ENCODE data around the gene MXD4. TPM values are rescaled to one million over a fixed set of nuclear protein-coding genes. Genes with fewer than 3 reads are reported as not detected.
A peak's percentile ranks its signal among the peaks of the same experiment; 100 is the strongest.

Gene MXD4
- polyA plus RNA-seq = 10 to 100 TPM; 14.5 to 27.2 TPM

- H3K36me3 ChIP-seq (ENCODE audit: control insufficient read depth in 2 of 2, insufficient read depth in 2 of 2, low read length in 1 of 2) = peaks cover 0 to 13% of the 10 kb centered on the region in 2 donors
- no peaks in the 10 kb centered on the region for H3K27me3 ChIP-seq (ENCODE audit: control insufficient read depth in 1 of 2, insufficient read depth in 2 of 2, low read length in 2 of 2)
- 0 to 1% methylated on average over 38 to 46 of the region's 46 CpGs for WGBS, 2 donors
- peaks cover 15 to 30% of the 10 kb centered on the region in 2 donors for H3K4me1 ChIP-seq (ENCODE audit: control insufficient read depth in 2 of 2, insufficient read depth in 2 of 2, low read length in 1 of 2)
- peak within 1 kb of the TSS; percentile 93 for H3K27ac ChIP-seq (ENCODE audit: low read depth in 2 of 2, low read length in 1 of 2)
- H3K9me3 ChIP-seq (ENCODE audit: control insufficient read depth in 2 of 2, insufficient read depth in 1 of 2, low read depth in 1 of 2, low read length in 1 of 2) = no peaks in the 10 kb centered on the region
- peak within 1 kb of the TSS; percentile 80 for H3K4me3 ChIP-seq (ENCODE audit: low read depth in 1 of 2, low read length in 2 of 2)
Observed at GRCh38 chr4:2261853-2262144, at the start of gene MXD4. MXD4 (minus strand) TSS chr4:2262109; CDS start chr4:2261980, 129 bp downstream.

GRCh38 chr4:2306773-2307410 lies 45.0 kb upstream of the MXD4 start:
- Histone ChIP-seq H3K4me3 (ENCODE audit: low read depth in 1 of 2, low read length in 2 of 2) (no peak overlapping the region), H3K36me3 (ENCODE audit: control insufficient read depth in 2 of 2, insufficient read depth in 2 of 2, low read length in 1 of 2) (peaks cover 0 to 5% of the 10 kb centered on the region in 2 donors), H3K27me3 (ENCODE audit: control insufficient read depth in 1 of 2, insufficient read depth in 2 of 2, low read length in 2 of 2) (no peaks in the 10 kb centered on the region), H3K9me3 (ENCODE audit: control insufficient read depth in 2 of 2, insufficient read depth in 1 of 2, low read depth in 1 of 2, low read length in 1 of 2) (peaks cover 0 to 4% of the 10 kb centered on the region in 2 donors), H3K27ac (ENCODE audit: low read depth in 2 of 2, low read length in 1 of 2) (no peak overlapping the region), H3K4me1 (ENCODE audit: control insufficient read depth in 2 of 2, insufficient read depth in 2 of 2, low read length in 1 of 2) (peaks cover 0 to under 1% of the 10 kb centered on the region in 2 donors)
- WGBS, 2 donors = 91 to 92% methylated on average over 10 of the region's 10 CpGs

GRCh38 chr4:2305766-2306501 lies 44.0 kb upstream of the MXD4 start:
- Histone ChIP-seq H3K36me3 (ENCODE audit: control insufficient read depth in 2 of 2, insufficient read depth in 2 of 2, low read length in 1 of 2) (peaks cover 0 to 5% of the 10 kb centered on the region in 2 donors), H3K27me3 (ENCODE audit: control insufficient read depth in 1 of 2, insufficient read depth in 2 of 2, low read length in 2 of 2) (no peaks in the 10 kb centered on the region), H3K9me3 (ENCODE audit: control insufficient read depth in 2 of 2, insufficient read depth in 1 of 2, low read depth in 1 of 2, low read length in 1 of 2) (peaks cover 0 to 6% of the 10 kb centered on the region in 2 donors), H3K4me1 (ENCODE audit: control insufficient read depth in 2 of 2, insufficient read depth in 2 of 2, low read length in 1 of 2) (peaks cover 0 to 2% of the 10 kb centered on the region in 2 donors), H3K4me3 (ENCODE audit: low read depth in 1 of 2, low read length in 2 of 2) (no peak overlapping the region), H3K27ac (ENCODE audit: low read depth in 2 of 2, low read length in 1 of 2) (no peak overlapping the region)
- 84 to 86% methylated on average over 11 of the region's 11 CpGs for WGBS, 2 donors

GRCh38 chr4:2304877-2305561 lies 43.1 kb upstream of the MXD4 start:
- Histone ChIP-seq H3K4me1 (ENCODE audit: control insufficient read depth in 2 of 2, insufficient read depth in 2 of 2, low read length in 1 of 2) (peaks cover 0 to 2% of the 10 kb centered on the region in 2 donors), H3K9me3 (ENCODE audit: control insufficient read depth in 2 of 2, insufficient read depth in 1 of 2, low read depth in 1 of 2, low read length in 1 of 2) (peaks cover 0 to 6% of the 10 kb centered on the region in 2 donors), H3K4me3 (ENCODE audit: low read depth in 1 of 2, low read length in 2 of 2) (no peak overlapping the region), H3K27me3 (ENCODE audit: control insufficient read depth in 1 of 2, insufficient read depth in 2 of 2, low read length in 2 of 2) (no peaks in the 10 kb centered on the region), H3K27ac (ENCODE audit: low read depth in 2 of 2, low read length in 1 of 2) (no peak overlapping the region), H3K36me3 (ENCODE audit: control insufficient read depth in 2 of 2, insufficient read depth in 2 of 2, low read length in 1 of 2) (peaks cover 0 to 5% of the 10 kb centered on the region in 2 donors)
- WGBS, 2 donors = 93% methylated on average over 41 of the region's 41 CpGs

- Histone ChIP-seq H3K4me1 (ENCODE audit: control insufficient read depth in 2 of 2, insufficient read depth in 2 of 2, low read length in 1 of 2) (peaks cover 0 to 2% of the 10 kb centered on the region in 2 donors), H3K27me3 (ENCODE audit: control insufficient read depth in 1 of 2, insufficient read depth in 2 of 2, low read length in 2 of 2) (no peaks in the 10 kb centered on the region), H3K36me3 (ENCODE audit: control insufficient read depth in 2 of 2, insufficient read depth in 2 of 2, low read length in 1 of 2) (peaks cover 0 to 5% of the 10 kb centered on the region in 2 donors), H3K4me3 (ENCODE audit: low read depth in 1 of 2, low read length in 2 of 2) (no peak overlapping the region), H3K27ac (ENCODE audit: low read depth in 2 of 2, low read length in 1 of 2) (no peak overlapping the region), H3K9me3 (ENCODE audit: control insufficient read depth in 2 of 2, insufficient read depth in 1 of 2, low read depth in 1 of 2, low read length in 1 of 2) (peaks cover 0 to 6% of the 10 kb centered on the region in 2 donors)
- WGBS, 2 donors = 94 to 95% methylated on average over 32 of the region's 32 CpGs
Observed at GRCh38 chr4:2304321-2304876, 42.5 kb upstream of the MXD4 start.

- Histone ChIP-seq H3K36me3 (ENCODE audit: control insufficient read depth in 2 of 2, insufficient read depth in 2 of 2, low read length in 1 of 2) (peaks cover 0 to 5% of the 10 kb centered on the region in 2 donors), H3K4me3 (ENCODE audit: low read depth in 1 of 2, low read length in 2 of 2) (no peak overlapping the region), H3K27ac (ENCODE audit: low read depth in 2 of 2, low read length in 1 of 2) (no peak overlapping the region), H3K9me3 (ENCODE audit: control insufficient read depth in 2 of 2, insufficient read depth in 1 of 2, low read depth in 1 of 2, low read length in 1 of 2) (peaks cover 0 to 6% of the 10 kb centered on the region in 2 donors), H3K27me3 (ENCODE audit: control insufficient read depth in 1 of 2, insufficient read depth in 2 of 2, low read length in 2 of 2) (no peaks in the 10 kb centered on the region), H3K4me1 (ENCODE audit: control insufficient read depth in 2 of 2, insufficient read depth in 2 of 2, low read length in 1 of 2) (peaks cover 0 to 2% of the 10 kb centered on the region in 2 donors)
- WGBS, 2 donors = 79 to 91% methylated on average over 31 of the region's 31 CpGs
Observed at GRCh38 chr4:2303686-2304320, 41.9 kb upstream of the MXD4 start.

- no peak overlapping the region for H3K4me3 ChIP-seq (ENCODE audit: low read depth in 1 of 2, low read length in 2 of 2)
- H3K27me3 ChIP-seq (ENCODE audit: control insufficient read depth in 1 of 2, insufficient read depth in 2 of 2, low read length in 2 of 2) = no peaks in the 10 kb centered on the region
- peaks cover 0 to 2% of the 10 kb centered on the region in 2 donors for H3K4me1 ChIP-seq (ENCODE audit: control insufficient read depth in 2 of 2, insufficient read depth in 2 of 2, low read length in 1 of 2)
- H3K27ac ChIP-seq (ENCODE audit: low read depth in 2 of 2, low read length in 1 of 2) = no peak overlapping the region
- 95% methylated on average over 13 to 19 of the region's 19 CpGs for WGBS, 2 donors
- H3K9me3 ChIP-seq (ENCODE audit: control insufficient read depth in 2 of 2, insufficient read depth in 1 of 2, low read depth in 1 of 2, low read length in 1 of 2) = peaks cover 0 to 6% of the 10 kb centered on the region in 2 donors
- peaks cover 0 to 5% of the 10 kb centered on the region in 2 donors for H3K36me3 ChIP-seq (ENCODE audit: control insufficient read depth in 2 of 2, insufficient read depth in 2 of 2, low read length in 1 of 2)
Observed at GRCh38 chr4:2303121-2303685, 41.3 kb upstream of the MXD4 start.

GRCh38 chr4:2302387-2303119 lies 40.6 kb upstream of the MXD4 start:
- Histone ChIP-seq H3K27me3 (ENCODE audit: control insufficient read depth in 1 of 2, insufficient read depth in 2 of 2, low read length in 2 of 2) (no peaks in the 10 kb centered on the region), H3K27ac (ENCODE audit: low read depth in 2 of 2, low read length in 1 of 2) (no peak overlapping the region), H3K36me3 (ENCODE audit: control insufficient read depth in 2 of 2, insufficient read depth in 2 of 2, low read length in 1 of 2) (peaks cover 0 to 9% of the 10 kb centered on the region in 2 donors), H3K4me1 (ENCODE audit: control insufficient read depth in 2 of 2, insufficient read depth in 2 of 2, low read length in 1 of 2) (peaks cover 2 to 3% of the 10 kb centered on the region in 2 donors), H3K9me3 (ENCODE audit: control insufficient read depth in 2 of 2, insufficient read depth in 1 of 2, low read depth in 1 of 2, low read length in 1 of 2) (peaks cover 0 to 6% of the 10 kb centered on the region in 2 donors), H3K4me3 (ENCODE audit: low read depth in 1 of 2, low read length in 2 of 2) (no peak overlapping the region)
- WGBS, 2 donors = 92 to 94% methylated on average over 28 of the region's 28 CpGs

Measured in esophagus (tissue), 2 donors.